22Rv1 (cell line): Measurements from ENCODE around the gene RIPOR1.

ENCODE experiments used
- H3K27ac ChIP-seq: fragments of 450-650 bp; 2 replicates; pipeline ENCODE4 v1.5.1; 2017
- ZFX ChIP-seq: fragments of 450-650 bp; IDR thresholded peaks from 2 replicates; pipeline ENCODE4 v1.6.1; 2017; ENCODE audit warnings: antibody characterized with exemption, borderline replicate concordance
- TF ChIP-seq, protein P1 (sequence below): fragments of 450-650 bp; IDR thresholded peaks from 2 replicates; pipeline ENCODE4 v1.5.1; 2017; ENCODE audit warnings: mild to moderate bottlenecking

The RIPOR1 gene

DNA sequence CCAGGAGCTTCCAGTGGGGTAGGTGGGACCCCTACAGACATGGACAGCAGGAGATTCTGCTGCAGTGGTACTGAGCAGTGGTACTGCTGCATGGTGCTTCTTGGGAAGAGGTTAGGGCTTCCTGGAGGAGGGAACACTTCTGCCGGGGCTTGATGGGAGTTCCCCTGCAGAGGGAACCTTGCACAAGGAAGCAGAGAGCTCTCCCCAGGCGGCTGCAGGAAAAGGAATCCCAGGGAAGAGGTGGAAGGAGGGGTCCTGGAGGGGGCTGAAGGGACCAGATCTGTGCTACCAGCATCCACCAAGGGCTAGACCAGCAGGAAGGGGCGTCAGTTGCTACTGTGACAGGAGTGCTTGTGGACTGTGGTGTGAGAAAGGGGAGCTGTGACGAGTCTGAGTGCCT is 10.6 kb downstream of the RIPOR1 start:
- H3K27ac ChIP-seq = no peak overlapping the region
- TF ChIP-seq ZFX = no peak
- TF ChIP-seq, protein P1, sequence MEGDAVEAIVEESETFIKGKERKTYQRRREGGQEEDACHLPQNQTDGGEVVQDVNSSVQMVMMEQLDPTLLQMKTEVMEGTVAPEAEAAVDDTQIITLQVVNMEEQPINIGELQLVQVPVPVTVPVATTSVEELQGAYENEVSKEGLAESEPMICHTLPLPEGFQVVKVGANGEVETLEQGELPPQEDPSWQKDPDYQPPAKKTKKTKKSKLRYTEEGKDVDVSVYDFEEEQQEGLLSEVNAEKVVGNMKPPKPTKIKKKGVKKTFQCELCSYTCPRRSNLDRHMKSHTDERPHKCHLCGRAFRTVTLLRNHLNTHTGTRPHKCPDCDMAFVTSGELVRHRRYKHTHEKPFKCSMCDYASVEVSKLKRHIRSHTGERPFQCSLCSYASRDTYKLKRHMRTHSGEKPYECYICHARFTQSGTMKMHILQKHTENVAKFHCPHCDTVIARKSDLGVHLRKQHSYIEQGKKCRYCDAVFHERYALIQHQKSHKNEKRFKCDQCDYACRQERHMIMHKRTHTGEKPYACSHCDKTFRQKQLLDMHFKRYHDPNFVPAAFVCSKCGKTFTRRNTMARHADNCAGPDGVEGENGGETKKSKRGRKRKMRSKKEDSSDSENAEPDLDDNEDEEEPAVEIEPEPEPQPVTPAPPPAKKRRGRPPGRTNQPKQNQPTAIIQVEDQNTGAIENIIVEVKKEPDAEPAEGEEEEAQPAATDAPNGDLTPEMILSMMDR = no peak

DNA sequence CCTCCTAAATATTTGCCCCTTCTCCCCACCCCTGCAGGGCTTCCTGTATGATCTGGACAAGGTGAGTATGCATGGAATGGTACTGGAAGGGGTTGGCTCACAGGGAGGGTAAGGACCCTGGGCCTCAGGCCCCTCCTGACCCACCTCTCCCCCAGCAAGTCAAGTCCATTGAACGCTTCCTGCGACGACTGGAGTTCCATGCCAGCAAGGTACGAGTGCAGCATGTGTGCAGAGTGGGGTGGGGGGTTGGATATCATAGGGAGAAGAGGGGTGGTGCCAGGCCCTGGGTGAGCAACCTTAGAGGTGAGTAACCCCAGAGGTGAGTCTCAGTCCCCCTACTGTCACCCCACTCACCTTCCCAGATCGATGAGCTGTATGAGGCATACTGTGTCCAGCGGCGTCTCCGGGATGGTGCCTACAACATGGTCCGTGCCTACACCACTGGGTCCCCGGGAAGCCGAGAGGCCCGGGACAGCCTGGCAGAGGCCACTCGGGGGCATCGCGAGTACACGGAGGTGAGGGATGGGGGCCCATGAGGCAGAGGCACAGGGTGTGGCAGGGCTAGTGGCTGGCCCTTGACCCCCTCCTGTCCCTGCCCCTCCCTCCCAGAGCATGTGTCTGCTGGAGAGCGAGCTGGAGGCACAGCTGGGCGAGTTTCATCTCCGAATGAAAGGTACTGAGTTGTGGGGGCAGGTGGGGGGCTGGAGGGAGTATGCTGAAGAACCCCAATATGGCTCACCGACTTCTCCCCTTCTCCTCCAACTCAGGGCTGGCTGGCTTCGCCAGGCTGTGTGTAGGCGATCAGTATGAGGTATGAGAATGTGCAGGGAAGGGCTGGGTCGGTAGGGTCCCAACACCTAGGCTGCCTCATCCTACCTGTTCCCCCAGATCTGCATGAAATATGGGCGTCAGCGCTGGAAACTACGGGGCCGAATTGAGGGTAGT is 11.3 kb downstream of the RIPOR1 start:
- H3K27ac ChIP-seq = no peak overlapping the region
- no peak for TF ChIP-seq ZFX
- TF ChIP-seq, protein P1 = no peak

GRCh38 chr16:67540756-67541155 is 12.1 kb downstream of the RIPOR1 start:
- TF ChIP-seq, protein P1 = no peak
- TF ChIP-seq ZFX = no peak
- H3K27ac ChIP-seq = no peak overlapping the region

DNA sequence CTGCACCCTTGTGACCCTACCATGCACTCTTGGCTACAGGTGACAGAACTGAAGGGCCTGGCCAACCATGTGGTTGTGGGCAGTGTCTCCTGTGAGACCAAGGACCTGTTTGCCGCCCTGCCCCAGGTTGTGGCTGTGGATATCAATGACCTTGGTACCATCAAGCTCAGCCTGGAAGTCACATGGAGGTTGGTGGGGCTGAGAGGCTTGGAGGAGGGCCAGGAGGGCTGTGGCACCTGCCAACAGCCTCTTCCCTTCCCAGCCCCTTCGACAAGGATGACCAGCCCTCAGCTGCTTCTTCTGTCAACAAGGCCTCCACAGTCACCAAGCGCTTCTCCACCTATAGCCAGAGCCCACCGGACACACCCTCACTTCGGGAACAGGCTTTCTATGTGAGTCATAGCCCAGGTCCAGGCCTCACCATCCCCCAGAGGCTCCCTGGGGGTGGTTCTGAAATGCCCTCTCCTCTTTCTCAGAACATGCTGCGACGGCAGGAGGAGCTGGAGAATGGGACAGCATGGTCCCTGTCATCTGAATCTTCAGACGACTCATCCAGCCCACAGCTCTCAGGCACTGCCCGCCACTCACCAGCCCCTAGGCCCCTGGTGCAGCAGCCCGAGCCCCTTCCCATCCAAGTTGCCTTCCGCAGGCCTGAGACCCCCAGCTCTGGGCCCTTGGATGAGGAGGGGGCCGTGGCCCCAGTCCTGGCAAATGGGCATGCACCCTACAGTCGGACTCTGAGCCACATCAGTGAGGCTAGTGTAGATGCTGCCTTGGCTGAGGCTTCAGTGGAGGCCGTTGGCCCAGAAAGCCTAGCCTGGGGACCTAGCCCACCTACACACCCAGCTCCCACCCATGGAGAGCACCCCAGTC is 13.0 kb downstream of the RIPOR1 start:
- H3K27ac ChIP-seq = 0 out of 2 replicates have a peak overlapping the region, but pooled peaks have one; percentile 4

GRCh38 chr16:67542464-67542863 is 13.8 kb downstream of the RIPOR1 start:
- H3K27ac ChIP-seq = no peak overlapping the region
- TF ChIP-seq, protein P1 = no peak
- TF ChIP-seq ZFX = no peak

More for the DNA sequence above, 13.0 kb downstream of the RIPOR1 start:
- TF ChIP-seq ZFX = no peak
- TF ChIP-seq, protein P1 = no peak

- no peak overlapping the region for H3K27ac ChIP-seq
- TF ChIP-seq, protein P1 = no peak
- no peak for TF ChIP-seq ZFX
Measured at GRCh38 chr16:67543036-67543435, 14.4 kb downstream of the RIPOR1 start.
